Right lobe of liver (tissue), 6 donors: ENCODE results near the gene SOCS3. TPM values are rescaled to one million over a fixed set of nuclear protein-coding genes. Genes with fewer than 3 reads are reported as not detected.

Source experiments
- ATAC-seq, 4 donors: fragments of 200-7000 bp; cut with Tn5 transposase; one replicate each; pipeline ENCODE4 v1.9.1; 2020; ENCODE audit warnings: mild to moderate bottlenecking in 4 of 4, moderate library complexity in 4 of 4
- DNase-seq, 3 donors: peaks; one replicate each; pipeline ENCODE4 v3.0.0-alpha.2; 2020
- H3K27ac ChIP-seq, 3 donors: fragments of 200-600 bp; one replicate each; pipeline ENCODE4 v1.8.0; 2022
- H3K27me3 ChIP-seq, 2 donors: fragments of 200-600 bp; one replicate each; pipeline ENCODE4 v1.8.0; 2022
- H3K36me3 ChIP-seq, 4 donors: fragments of 200-600 bp; sonication (generic) in 1 of 4; one replicate each; pipeline versions ENCODE4 v1.5.1 to v1.8.0; 2017 to 2022; ENCODE audit warnings: control low read depth in 1 of 4
- H3K4me1 ChIP-seq, 4 donors: fragments of 200-600 bp; sonication (generic) in 1 of 4; one replicate each; pipeline versions ENCODE4 v1.5.1 to v1.8.0; 2017 to 2022; ENCODE audit warnings: control low read depth in 1 of 4
- H3K4me3 ChIP-seq, 3 donors: fragments of 200-600 bp; one replicate each; pipeline ENCODE4 v1.8.0; 2022
- H3K9me3 ChIP-seq, 4 donors: fragments of 200-600 bp; sonication (generic) in 1 of 4; one replicate each; pipeline versions ENCODE4 v1.5.1 to v1.8.0; 2017 to 2022; ENCODE audit warnings: control low read depth in 1 of 4
- POLR2A ChIP-seq: fragments of 450-650 bp; IDR thresholded peaks from one replicate; pipeline ENCODE4 v1.6.1; 2017; ENCODE audit warnings: antibody characterized with exemption, mild to moderate bottlenecking
- WGBS: methylation state at CpG from one replicate; pipeline ENCODE4 v1.1.6; 2018; ENCODE audit warnings: low coverage, low lambda C conversion rate; ENCODE audit not compliant: insufficient coverage; ENCODE audit errors: missing lambda C conversion rate; 5-methylcytosine and 5-hydroxymethylcytosine counted together
- intact Hi-C, 2 donors: fragments of 100-400 bp; cut with DNase I; formaldehyde crosslinking; loops; one replicate each; pipeline versions ENCODE4 v1.11.2 to v1.14.1; 2022
- total RNA-seq, 6 experiments: library from RNA; depleted of rRNA in 2 of 6; stranded (reverse); fragments of >200 nt in 2 of 6; fragmentation: NEBNext Ultra II Directional in 3 of 6; extraction: Animal tissue kit (Norgen Biotek cat#: 25700) in 3 of 6; gene quantifications; one replicate each; pipeline versions ENCODE4 v1.1.0 to v1.2.4, GENCODE V29; 2016 to 2023
- TF ChIP-seq, protein P1 (sequence below), 4 donors: fragments of 200-600 bp in 3 of 4; fragments of 450-650 bp in 1 of 4; IDR thresholded peaks; one replicate each; pipeline versions ENCODE4 v1.5.1 to v1.8.0; 2016 to 2022; ENCODE audit warnings: antibody characterized with exemption in 4 of 4, mild to moderate bottlenecking in 2 of 4
- donor health status: DM: no; HTN: yes; CAD: no.
- donor health status: DM: no; HTN: no; CAD: no.
- donor health status: DM: no; HTN: no; CAD: no.
- donor health status: DM: no; HTN: yes; CAD: no.
- donor health status: DM: no; HTN: yes; CAD: no.

The SOCS3 gene
- total RNA-seq, 6 experiments from 2014 or later = 1.2 to 87.3 (median 24.1) TPM

DNA sequence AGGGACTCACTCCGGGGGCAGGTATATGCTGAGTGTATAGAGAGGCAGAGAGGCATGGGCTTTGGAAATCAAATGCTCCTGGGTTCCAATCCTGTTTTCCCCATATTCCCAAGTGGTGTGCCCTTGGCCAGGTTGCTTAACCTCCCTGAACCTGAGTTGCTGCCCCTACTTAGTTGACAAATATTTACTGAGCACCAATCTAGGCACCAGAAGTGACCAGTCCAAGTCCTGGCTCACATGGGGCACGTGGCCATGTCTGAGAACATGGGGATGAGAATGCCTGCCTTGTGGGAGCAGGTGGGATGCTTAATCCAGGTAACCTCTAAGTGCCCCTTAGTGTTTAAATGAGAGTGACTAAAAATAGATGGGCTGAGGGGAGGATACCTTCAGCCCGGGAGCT, 4.2 kb downstream of the SOCS3 start:
- peak overlapping the region in 1 of 3 donors; percentile 5 for H3K4me3 ChIP-seq
- ATAC-seq (peak in 3 of 4 donors; percentile 1 to 24 (median 3)), DNase-seq (peak; percentile 76 to 86 (median 78))
- H3K9me3 ChIP-seq = no peaks in the 10 kb centered on the region
- H3K4me1 ChIP-seq = peaks cover 0 to 79% (median 27%) of the 10 kb centered on the region in 4 donors
- peaks cover 0 to 18% (median 2%) of the 10 kb centered on the region in 4 donors for H3K36me3 ChIP-seq
- WGBS = 33% methylated on average over 3 of the region's 3 CpGs
- H3K27me3 ChIP-seq = no peaks in the 10 kb centered on the region
- TF ChIP-seq, protein P1, sequence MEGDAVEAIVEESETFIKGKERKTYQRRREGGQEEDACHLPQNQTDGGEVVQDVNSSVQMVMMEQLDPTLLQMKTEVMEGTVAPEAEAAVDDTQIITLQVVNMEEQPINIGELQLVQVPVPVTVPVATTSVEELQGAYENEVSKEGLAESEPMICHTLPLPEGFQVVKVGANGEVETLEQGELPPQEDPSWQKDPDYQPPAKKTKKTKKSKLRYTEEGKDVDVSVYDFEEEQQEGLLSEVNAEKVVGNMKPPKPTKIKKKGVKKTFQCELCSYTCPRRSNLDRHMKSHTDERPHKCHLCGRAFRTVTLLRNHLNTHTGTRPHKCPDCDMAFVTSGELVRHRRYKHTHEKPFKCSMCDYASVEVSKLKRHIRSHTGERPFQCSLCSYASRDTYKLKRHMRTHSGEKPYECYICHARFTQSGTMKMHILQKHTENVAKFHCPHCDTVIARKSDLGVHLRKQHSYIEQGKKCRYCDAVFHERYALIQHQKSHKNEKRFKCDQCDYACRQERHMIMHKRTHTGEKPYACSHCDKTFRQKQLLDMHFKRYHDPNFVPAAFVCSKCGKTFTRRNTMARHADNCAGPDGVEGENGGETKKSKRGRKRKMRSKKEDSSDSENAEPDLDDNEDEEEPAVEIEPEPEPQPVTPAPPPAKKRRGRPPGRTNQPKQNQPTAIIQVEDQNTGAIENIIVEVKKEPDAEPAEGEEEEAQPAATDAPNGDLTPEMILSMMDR (IDR thresholded peaks at IDR 0.05) = no peak
- TF ChIP-seq POLR2A = no peak
- peak overlapping the region; percentile 19 to 88 (median 68) for H3K27ac ChIP-seq
- intact Hi-C loops = no loop called here

DNA sequence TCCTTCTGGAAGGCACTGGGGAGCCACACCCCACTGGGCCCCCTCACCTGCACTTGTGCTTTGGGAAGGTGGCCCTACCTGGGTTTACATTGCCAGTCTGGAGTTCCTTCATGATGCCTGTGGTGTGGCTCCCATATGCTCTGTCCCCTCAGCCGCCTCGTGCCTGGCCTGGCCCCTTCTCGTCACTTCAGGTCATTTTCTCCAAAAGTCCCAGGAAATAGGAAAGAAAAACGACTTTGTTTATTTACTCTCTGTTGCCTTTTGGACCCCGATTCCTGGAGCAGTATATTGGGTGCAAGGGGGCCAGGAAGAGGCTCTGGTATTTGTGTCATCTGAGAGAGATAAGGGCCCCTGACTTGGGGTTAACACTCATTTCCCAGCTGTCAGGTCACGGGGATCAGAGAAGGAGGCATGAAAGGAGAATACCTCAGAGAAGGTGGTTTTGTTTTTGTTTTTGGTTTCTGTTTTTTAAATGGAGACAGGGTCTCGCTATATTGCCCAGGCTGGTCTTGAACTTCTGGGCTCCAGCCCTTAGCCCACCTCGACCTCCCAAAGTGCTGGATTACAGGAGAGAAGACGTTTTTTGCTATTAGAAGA, 4.7 kb downstream of the SOCS3 start:
- WGBS = 44% methylated on average over 9 of the region's 9 CpGs
- peak overlapping the region; percentile 19 to 88 (median 74) for H3K27ac ChIP-seq
- peak overlapping the region in 2 of 3 donors; percentile 3 to 5 for H3K4me3 ChIP-seq
- H3K4me1 ChIP-seq = peaks cover 0 to 75% (median 27%) of the 10 kb centered on the region in 4 donors
- no peaks in the 10 kb centered on the region for H3K27me3 ChIP-seq
- peak in 1 of 4 donors; percentile 0 for ATAC-seq
- peaks cover 0 to 18% (median 2%) of the 10 kb centered on the region in 4 donors for H3K36me3 ChIP-seq
- TF ChIP-seq, protein P1 (IDR thresholded peaks at IDR 0.05) = no peak
- no peak for TF ChIP-seq POLR2A
- H3K9me3 ChIP-seq = no peaks in the 10 kb centered on the region
- intact Hi-C loops = no loop called here
- DNase-seq = peak in 2 of 3 donors; percentile 62 to 63

DNA sequence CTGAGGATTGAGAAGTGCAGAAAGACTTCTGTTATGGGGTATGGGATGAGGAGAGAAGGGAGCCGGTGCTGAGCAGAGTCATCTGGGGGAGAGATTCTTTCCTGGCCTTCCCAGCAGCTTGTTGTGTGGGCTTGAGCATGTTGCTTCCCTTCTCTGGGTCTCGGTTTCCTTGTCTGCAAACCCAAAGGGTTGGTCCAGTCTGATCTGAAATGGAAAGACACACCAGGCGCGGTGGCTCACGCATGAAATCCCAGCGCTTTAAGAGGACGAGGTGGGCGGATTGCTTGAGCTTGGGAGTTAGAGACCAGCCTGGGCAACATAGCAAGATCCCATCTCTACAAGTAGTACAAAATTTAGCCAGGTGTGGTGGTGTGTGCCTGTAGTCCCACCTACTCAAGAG, 6.0 kb downstream of the SOCS3 start:
- TF ChIP-seq POLR2A = no peak
- TF ChIP-seq, protein P1 (IDR thresholded peaks at IDR 0.05) = no peak
- no peak for DNase-seq
- no peak for ATAC-seq
- H3K36me3 ChIP-seq = peaks cover 0 to 18% (median 2%) of the 10 kb centered on the region in 4 donors
- peaks cover 0 to 73% (median 27%) of the 10 kb centered on the region in 4 donors for H3K4me1 ChIP-seq
- no peak overlapping the region for H3K4me3 ChIP-seq
- 90% methylated on average over 4 of the region's 8 CpGs for WGBS
- intact Hi-C loops = no loop called here
- peak overlapping the region; percentile 69 to 88 (median 74) for H3K27ac ChIP-seq
- no peaks in the 10 kb centered on the region for H3K27me3 ChIP-seq
- no peaks in the 10 kb centered on the region for H3K9me3 ChIP-seq

DNA sequence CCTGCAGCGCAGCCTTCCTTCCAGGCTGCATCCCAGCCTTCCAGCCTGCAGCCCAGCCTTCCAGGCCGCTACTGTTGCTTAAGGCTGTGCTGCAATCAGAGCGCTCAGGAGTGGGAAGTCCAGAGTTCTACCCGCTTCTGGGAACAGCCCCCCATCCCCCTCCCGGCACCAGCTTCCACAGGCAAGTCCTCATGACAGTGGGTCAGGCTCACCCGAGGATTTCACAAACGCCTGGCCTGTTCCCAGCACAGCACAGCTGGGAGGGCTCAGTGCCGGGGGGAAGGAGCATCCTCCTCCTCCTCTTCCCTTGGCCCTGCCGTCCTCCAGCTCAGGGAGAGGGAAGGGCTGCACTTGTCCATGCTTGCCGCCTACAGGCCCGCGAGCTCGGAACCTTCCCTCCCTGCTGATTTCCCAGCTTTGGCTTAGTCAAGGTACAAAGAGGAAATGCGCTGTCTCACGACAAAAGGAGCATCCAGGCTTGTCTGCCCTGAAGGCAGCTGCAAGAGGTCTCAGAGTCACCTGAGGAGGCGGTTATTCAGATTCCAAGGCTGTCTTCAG, 8.3 kb downstream of the SOCS3 start:
- Histone ChIP-seq H3K27ac (peak overlapping the region; percentile 54 to 88 (median 59)), H3K9me3 (no peaks in the 10 kb centered on the region), H3K27me3 (no peaks in the 10 kb centered on the region), H3K4me1 (peaks cover 0 to 50% (median 24%) of the 10 kb centered on the region in 4 donors), H3K4me3 (peak overlapping the region in 1 of 3 donors; percentile 19), H3K36me3 (no peaks in the 10 kb centered on the region)
- ATAC-seq (peak; percentile 51 to 75 (median 65)), DNase-seq (peak; percentile 97 to 98 (median 97))
- 8% methylated on average over 3 of the region's 16 CpGs for WGBS
- peak; percentile 61 for TF ChIP-seq POLR2A
- TF ChIP-seq, protein P1 (IDR thresholded peaks at IDR 0.05) = peak in 1 of 4 donors; percentile 9
- intact Hi-C loops = no loop called here
